T47D (cell line): ENCODE measurements around the gene CHADL.

Source experiments
- DNase-seq, 2 experiments: peaks; one replicate each; pipeline versions ENCODE4 v3.0.0 to v3.0.0-alpha.2; 2011 to 2012; ENCODE audit warnings: low read depth in 1 of 2, low spot score in 1 of 2
- JUND ChIP-seq: IDR thresholded peaks from 2 replicates; pipeline ENCODE4 v1.6.1; 2012; ENCODE audit warnings: low read depth
- in situ Hi-C: cut with HindIII; loops from 2 replicates; pipeline ENCODE4 v1.10.0; 2016; ENCODE audit warnings: low sequenced_read_pairs, low pct_unique_long_range_greater_than_20kb

CHADL gene

DNA sequence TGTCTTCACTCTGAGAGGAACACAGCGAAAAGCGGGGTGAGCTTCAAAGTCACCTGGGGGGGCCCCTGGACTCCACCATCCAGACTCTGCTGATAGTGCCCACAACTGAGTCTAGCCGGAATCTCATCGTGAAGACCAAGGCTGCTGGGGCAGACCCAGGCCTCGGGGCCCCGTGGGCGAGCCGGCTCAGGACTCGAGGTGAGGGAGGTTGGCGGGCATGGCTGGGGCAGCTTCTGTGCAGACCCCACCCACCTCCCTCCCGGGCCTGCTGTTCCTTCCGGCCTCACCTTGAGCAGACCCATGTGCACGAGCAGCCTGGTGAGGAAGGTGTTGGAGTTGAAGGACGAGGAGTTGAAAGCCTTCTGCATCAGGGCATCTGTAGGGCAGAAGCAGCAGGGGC, 8.7 kb upstream of the CHADL start:
- TF ChIP-seq JUND: no peak
- DNase-seq: no peak
- in situ Hi-C loops: no loop called here

DNA sequence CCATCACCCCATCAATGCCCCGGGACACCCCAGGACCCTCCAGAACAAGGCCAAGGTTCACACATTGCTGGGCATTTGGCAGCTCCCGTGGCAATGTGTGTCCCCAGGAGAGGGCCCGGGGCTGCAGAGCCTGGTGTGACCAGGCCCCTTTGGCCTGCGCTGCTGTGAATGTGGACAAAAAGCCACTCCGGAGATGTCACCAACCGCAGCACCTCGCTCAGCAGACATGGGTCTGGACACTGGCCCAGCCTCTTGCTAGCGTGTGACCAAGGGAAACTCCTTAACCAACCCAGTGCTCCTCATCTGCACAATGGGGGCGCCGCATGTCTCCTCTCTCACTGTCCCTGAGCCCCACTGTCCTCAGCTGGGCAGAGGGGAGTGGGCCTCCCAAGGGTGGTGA, 8.0 kb upstream of the CHADL start:
- in situ Hi-C loops: no loop called here
- DNase-seq: no peak
- TF ChIP-seq JUND: no peak

DNA sequence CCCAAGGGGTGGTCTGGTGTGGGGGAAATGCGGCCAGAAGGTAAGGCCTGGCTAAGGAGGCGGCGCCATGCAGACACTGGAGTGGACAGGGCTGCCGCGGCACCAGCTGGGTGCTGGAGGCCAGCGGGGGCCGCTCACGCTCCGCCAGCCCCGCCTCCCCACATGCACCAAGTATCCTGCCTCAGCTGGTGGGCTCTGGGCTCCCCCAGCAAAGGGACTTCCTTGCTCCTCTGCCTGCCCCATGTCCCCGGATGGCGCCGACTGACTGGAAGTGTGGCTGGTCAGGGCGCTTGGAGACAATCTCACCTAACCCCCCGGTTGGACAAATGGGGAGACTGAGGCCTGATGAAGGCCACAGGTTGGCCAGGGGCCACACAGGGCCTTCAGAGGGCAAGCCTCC, 7.6 kb upstream of the CHADL start:
- in situ Hi-C loops: no loop called here
- TF ChIP-seq JUND: no peak
- no peak for DNase-seq

DNA sequence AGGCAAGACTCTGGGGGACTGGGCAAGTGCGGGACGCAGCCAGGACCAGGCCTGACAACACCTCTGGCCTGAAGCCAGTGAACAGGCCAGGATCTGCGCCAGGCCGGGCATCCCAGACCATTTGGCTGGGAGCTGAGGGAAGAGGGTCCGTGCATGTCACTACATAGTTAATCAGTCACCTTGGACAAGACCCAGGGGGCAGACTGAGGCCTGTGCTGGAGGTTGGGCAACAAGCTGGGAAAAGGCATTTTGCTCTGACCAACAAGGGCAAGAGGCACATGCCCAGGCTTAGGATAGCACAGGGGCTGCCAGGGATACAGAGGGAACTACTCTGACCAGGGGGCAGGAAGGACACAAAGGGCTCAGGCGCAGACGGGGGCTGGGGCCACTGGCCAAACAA, 7.0 kb upstream of the CHADL start:
- no peak for TF ChIP-seq JUND
- no peak for DNase-seq
- in situ Hi-C loops: no loop called here

DNA sequence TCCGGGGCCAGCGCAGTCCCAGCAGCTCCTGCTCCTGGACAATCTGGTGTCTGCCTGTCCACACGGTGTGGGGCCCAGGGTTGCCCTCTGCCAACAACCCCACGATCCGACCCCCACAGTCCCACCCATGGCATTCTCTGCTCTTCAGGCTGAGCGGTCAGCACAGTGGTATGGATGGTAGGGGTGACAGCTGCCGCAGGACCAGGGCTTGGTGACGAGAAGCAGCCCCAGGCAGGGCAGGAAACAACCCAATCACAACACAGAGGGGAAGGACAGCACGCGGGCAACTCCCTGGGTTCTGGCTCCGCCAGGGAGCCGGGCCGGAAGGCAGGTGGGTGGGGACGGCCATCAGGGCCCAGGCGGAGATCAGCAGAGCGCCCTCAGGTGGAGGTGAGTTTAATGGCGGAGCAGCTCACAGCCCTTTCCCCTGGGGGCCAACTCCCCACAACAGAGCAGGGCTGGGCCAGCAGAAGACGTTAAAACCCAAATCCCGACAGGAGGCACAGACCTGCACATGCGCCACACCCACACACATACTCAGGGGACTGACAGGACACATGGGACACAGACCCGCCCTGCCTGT, 5.3 kb upstream of the CHADL start:
- DNase-seq: no peak
- in situ Hi-C loops: no loop called here
- TF ChIP-seq JUND: no peak

DNA sequence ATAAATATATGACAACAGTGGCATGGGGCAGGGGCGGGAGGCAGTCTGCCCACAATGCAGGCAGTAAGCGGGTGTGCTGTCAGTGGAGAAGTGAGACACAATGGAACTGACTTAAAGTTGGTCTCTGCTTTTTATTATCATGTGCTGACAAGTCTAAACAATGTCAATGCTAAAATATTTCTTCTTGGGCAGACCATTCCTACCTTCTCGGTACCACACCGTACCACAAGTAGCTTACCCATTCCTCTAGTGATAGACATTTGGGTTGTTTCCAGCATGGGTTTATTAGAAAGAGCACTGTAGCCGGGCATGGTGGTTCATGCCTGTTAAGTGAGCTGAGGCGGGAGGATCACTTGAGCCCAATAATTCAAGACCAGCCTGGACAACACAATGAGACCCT, 2.6 kb upstream of the CHADL start:
- DNase-seq: no peak
- in situ Hi-C loops: no loop called here
- no peak for TF ChIP-seq JUND

DNA sequence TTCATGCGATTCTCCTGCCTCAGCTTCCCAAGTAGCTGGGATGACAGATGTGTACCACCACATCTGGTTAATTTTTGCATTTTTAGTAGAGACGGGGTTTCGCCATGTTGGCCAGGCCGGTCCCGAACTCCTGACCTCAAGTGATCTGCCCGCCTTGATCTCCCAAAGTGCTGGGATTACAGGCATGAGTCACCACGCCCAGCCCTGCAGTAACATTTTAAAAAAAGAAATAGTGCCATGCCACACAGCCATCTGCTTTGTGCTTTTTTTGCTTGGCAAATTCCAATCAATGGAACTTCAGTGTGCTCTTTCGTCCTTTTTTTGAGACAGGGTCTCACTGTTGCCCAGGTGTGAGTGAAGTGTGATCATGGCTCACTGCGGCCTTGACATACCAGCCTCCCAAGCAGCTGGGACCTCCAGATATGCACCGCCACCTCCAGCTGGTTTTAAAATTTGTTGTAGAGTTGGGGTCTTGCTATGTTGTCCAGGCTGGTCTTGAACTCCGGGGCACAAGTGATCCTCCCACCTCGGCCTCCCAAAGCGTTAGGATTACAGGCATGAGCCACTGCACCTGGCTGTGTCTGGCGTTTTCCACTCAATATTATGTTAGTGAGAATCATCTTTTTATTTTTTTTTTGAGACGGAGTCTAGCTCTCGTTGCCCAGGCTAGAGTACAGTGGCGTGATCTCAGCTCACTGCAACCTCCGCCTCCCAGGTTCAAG, 1.8 kb upstream of the CHADL start:
- TF ChIP-seq JUND: no peak
- in situ Hi-C loops: no loop called here
- no peak for DNase-seq

DNA sequence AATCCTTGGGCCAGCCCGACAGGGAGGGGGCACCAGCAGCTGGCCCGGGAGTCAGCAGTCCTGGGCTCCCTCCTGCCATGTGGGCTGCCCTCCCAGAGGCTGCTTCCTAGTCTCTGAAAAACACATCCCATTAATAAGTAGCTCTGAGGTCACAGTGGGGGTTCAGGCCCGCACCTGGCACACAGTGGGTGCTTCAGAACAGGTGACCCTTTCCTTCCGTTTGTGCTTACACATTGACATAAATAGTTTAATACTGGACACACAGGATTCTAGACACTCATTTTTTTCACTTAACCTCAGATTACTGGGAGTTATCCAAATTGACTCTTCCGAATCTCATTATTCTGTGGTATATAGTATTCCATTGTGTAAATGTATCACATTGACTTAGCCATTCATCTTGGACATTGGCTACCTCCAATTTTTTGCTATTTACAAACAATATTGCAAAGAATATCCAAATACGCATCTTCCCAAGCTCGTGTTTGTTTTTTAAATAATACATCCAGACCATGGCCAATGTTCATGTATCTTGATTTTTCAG, 474 bp upstream of the CHADL start:
- in situ Hi-C loops: no loop called here
- no peak for TF ChIP-seq JUND

DNA sequence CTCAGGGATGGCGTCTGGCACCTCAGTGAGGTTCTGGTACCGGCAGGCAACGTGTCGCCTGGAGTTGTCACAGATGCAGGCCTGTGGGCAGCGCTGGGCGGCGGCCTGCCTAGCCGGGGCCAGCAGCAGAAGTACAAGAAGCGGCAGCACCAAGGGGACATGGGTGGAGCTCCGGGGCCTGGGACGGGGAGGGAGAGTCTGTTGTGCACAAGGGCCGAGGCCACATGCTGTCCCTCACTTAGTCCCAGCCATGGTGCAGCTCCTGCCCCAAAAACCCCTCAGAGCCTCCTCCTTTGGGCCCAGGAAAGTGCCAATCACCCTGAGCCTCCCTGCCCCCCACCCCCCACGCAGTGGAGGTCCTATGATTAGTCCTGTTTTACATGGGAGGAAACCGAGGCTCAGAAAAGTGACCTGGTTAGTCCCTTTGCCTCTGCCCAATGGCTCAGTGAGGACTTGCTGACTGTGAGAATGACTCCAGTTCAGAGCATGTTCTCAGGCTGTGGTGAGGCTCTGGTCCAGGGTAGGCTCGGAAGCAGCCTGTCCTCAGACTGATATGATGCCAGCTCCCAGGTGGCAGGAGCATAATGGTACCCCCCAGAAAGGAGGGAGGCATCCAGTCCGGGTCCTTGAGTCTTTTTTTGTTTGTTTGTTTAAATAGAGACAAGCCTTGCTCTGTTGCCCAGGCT, 1.1 kb downstream of the CHADL start:
- in situ Hi-C loops: no loop called here
- TF ChIP-seq JUND: no peak
- DNase-seq: no peak

More for the DNA sequence above, 474 bp upstream of the CHADL start:
- DNase-seq: no peak

DNA sequence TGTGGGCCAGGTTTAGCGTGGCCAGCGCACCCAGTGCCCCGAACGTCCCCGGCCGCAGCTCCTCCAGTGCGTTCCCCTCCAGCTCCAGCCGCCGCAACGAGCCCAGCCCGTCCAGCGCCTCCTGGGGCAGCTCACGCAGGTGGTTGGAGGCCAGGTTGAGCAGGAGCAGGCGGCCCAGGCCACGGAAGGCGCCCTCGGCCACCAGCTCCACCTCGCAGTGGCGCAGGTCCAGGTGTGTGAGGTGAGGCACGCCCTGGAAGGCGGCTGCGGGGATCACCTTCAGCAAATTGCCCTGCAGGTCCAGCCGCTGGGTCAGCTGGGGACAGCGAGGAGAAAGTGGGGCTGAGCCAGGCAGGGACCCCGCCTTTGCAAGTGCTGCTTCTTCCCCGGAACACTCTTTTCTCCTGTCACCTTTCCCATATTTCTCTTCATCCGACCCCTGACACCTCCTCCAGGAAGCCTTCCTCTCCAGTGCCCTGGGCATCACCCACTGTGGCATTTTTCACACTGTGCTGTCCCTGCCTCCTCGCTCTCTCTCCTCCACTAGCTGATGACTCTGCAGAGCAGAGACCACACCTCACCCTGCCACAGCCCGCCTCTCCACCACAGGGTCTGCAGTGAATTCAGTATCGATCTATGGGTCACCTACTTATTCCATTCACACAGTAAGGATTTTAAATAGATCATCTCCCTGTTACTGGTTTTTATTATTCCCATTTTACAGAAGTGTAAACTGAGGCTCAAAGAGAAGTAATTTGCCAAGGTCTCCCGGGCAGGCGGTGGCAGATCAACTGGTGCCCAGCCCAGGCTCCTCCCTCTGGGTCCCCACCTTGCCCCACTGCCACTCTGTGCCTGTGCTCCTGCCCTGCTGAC, 1.9 kb downstream of the CHADL start:
- TF ChIP-seq JUND: no peak
- DNase-seq: no peak
- in situ Hi-C loops: no loop called here

DNA sequence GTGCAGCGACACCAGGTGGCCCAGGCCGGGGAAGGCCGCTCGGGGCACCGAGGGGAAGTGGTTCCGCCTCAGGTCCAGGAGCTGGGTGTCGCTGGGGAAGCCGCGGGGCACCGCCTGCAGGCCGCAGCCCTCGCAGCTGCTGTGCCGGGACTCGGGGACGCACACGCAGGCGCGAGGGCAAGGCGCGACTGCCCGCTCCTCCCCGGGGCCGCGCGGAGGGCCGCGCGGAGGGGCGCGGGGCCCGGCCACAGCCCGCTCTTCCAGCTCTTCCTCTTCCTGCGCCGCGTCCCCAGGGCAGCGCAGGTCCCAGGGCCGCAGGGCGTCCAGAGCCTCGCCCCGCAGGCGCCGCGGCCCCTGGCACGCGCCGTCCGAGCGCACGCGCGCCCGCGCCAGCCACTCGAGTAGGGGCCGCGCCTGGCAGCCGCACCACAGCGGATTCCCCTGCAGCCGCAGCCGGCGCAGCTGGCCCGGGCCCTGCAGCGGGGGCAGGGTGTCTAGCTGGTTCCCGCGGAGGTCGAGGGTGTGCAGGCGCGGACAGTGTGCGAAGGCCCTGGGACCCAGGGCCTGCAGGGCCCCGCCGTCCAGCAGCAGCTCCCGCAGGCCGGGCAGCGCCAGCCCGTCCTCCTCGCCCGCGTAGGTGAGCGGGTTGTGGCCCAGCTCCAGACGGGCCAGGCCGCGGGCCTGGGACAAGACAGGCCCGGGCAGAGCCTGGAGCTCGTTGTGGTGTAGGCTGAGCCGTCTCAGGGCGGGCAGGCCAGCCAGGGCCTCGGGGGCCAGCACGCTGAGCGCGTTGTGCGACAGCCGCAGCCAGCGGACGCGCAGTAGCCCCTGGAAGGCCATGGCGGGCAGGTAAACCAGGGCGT, 2.8 kb downstream of the CHADL start:
- no peak for DNase-seq
- TF ChIP-seq JUND: no peak
- in situ Hi-C loops: no loop called here
